HG03045 (cell line): ENCODE results near the gene ALOX12B.
"Not testable (repeated sequence)": the region's sequence is repeated elsewhere in the genome, so short reads cannot be mapped to it uniquely, and the experiment has no call there.

Experiments
- ATAC-seq: cut with Tn5 transposase; IDR thresholded peaks from one replicate; pipeline ENCODE4 v1.9.1; 2021; ENCODE audit warnings: mild to moderate bottlenecking, moderate library complexity; ENCODE audit not compliant: unreplicated experiment

ALOX12B gene

GRCh38 chr17:8046929-8047768 is 40.4 kb downstream of the ALOX12B start:
- no peak for ATAC-seq

- ATAC-seq: no peak
These were observed 41.1 kb downstream of the ALOX12B start for GRCh38 chr17:8046306-8046928.

GRCh38 chr17:8044819-8045810 is 42.4 kb downstream of the ALOX12B start:
- ATAC-seq: no peak

GRCh38 chr17:8041979-8042378 is 45.5 kb downstream of the ALOX12B start:
- no peak for ATAC-seq

- ATAC-seq: no peak
These were observed 46.1 kb downstream of the ALOX12B start for GRCh38 chr17:8041249-8041928.

- no peak for ATAC-seq
These were observed 47.8 kb downstream of the ALOX12B start for GRCh38 chr17:8039611-8040168.

GRCh38 chr17:8038954-8039610 is 48.4 kb downstream of the ALOX12B start, which contains the start of gene ALOX15B:
ALOX15B (plus strand) TSS chr17:8039059; CDS start chr17:8039156, 97 bp downstream.
- ATAC-seq: no peak

- ATAC-seq: no peak
These were observed 55.1 kb downstream of the ALOX12B start for GRCh38 chr17:8032442-8032841.

- ATAC-seq: no peak
These were observed 55.6 kb downstream of the ALOX12B start for GRCh38 chr17:8031950-8032349.

- ATAC-seq: no peak
These were observed 56.3 kb downstream of the ALOX12B start for GRCh38 chr17:8031261-8031661.

GRCh38 chr17:8029121-8029520 is 58.4 kb downstream of the ALOX12B start:
- ATAC-seq: no peak

GRCh38 chr17:8025176-8025911 is 62.2 kb downstream of the ALOX12B start:
- no peak for ATAC-seq

GRCh38 chr17:8024161-8024560 is 63.4 kb downstream of the ALOX12B start:
- not testable (repeated sequence) for ATAC-seq
